Measurements from ENCODE around the gene PSRC1.

The PSRC1 gene

GRCh38 chr1:109243860-109244552, 38.9 kb downstream of the PSRC1 start:
- DNase-seq (ENCODE audit: low read depth): no peak

DNA sequence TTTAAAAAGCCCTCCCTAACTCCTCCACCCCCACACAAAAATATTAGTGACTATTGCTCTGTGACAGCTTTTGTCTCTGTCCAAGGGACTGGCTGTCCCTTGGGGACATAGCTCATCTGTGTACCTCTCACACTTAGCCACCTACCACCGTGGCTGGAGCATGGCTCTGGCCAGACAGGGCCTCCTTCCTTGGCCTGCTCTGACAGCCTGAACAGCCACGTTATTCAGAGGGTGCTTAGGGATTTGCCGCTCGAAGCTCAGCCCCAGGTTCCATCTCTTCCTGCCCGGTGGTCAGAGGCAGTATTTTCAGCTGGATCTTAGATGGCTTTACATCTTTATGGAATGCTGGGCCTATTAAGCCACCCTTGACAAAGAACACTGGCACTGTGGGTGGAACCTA, 39.7 kb downstream of the PSRC1 start:
- DNase-seq (ENCODE audit: low read depth): no peak

DNA sequence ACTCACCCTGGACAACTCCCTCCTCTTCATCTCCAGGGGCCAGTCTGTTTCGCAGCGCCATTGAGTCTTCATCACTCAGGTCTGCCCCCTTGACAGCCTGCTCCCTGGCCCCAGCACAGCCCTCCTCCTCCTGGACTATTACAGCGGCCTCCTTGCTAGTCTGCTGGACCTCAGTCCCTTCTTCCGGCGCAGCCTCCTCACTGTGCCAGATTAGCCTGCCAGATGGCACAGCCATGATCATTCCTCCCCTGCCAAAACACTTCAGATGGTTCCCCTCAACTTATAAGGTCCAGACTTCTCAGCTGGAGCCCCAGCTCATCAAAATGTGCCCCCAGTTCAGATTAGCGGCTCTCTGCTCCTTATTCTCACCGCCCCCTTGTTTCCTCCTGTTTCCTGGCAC, 40.6 kb downstream of the PSRC1 start:
- DNase-seq (ENCODE audit: low read depth): no peak

- no peak for DNase-seq (ENCODE audit: low read depth)
Observed at GRCh38 chr1:109241841-109242345, 41.1 kb downstream of the PSRC1 start.

- no peak for DNase-seq (ENCODE audit: low read depth)
Observed at GRCh38 chr1:109241344-109241743, 41.6 kb downstream of the PSRC1 start.

DNA sequence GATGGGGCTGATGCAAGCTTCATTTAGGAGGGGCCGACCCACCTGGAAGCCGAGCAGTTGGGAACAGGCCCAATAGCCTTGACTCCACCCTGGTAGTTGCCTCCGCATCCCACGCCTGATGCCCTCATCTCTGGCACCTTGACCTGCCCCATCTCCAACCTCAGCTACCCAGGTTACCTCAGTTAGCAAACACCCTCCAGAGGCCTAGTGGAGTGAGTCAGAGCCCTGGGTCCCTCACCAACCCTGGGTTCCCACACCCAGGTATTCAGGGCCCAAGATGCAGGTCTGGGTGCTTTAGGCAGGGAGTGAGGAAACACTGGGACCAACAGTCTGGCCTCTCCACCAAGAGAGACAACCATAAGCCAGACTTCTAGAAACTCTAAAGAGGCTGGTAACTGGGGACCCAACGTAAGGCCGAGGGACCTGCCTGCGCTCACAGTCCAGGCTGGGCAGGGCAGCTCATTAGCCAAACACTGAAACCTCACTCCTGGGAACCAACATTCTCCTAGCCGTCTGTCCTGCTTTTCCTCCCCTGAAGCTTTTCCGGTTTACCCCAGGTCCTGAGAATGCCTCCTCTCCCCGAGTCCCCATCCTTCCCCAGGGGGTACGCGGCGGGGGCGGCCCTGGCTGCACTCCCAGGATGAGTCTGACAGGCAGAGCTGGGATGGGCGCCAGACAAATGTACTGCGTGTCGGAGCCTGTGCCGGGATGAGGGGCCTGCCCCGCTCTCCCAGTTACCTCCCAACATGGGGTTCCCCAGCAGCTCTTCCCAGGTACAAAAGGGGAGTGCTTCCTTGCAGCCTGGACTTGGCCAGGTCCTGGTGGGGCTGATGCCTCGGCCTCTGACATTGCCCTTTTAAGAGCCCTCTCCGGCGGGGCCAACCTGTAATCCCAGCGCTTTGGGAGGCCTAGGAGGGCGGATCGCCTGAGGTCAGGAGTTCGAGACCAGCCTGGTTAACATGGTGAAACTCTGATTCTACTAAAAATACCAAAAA, 42.5 kb downstream of the PSRC1 start:
- no peak for DNase-seq (ENCODE audit: low read depth)

GRCh38 chr1:109239409-109240068, 43.4 kb downstream of the PSRC1 start:
- DNase-seq (ENCODE audit: low read depth): no peak

- DNase-seq (ENCODE audit: low read depth): no peak
Observed at GRCh38 chr1:109239047-109239408, 43.9 kb downstream of the PSRC1 start.

DNA sequence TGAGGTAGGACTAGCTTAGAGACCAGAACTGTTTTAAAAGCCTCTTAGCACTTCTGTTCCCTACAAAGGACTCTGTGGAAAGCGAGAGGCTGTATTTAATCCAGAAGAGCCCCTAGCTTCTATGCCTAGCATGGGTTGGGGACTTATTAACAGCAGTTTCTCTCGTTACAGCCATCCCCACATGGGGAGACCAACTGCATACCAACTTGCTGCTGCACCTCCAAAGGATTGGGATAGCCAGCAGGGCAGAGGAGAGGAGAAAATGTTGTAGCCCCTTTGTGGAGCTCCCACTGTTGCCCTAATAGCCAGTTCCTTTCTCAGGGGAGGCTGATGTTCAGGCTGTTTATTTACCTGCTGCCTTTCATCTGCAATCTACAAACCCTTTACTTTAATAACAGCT, 44.6 kb downstream of the PSRC1 start:
- DNase-seq (ENCODE audit: low read depth): no peak

DNA sequence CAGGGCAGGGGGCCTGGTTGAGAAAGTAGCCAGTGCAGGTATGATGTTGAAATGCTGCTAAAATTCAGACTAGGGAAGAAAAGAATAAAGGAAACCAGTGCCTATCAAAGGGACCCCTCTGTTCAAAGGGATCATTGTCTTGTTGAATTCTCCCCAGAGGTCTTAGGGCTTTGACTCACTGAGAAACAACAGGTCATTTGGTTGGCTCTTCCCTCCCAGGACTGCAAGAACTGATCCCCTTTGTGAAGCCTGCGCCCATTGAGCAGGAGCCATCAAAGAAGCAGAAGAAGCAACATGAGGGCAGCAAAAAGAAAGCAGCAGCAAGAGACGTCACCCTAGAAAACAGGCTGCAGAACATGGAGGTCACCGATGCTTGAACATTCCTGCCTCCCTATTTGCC, 45.4 kb downstream of the PSRC1 start:
- DNase-seq (ENCODE audit: low read depth): no peak

DNA sequence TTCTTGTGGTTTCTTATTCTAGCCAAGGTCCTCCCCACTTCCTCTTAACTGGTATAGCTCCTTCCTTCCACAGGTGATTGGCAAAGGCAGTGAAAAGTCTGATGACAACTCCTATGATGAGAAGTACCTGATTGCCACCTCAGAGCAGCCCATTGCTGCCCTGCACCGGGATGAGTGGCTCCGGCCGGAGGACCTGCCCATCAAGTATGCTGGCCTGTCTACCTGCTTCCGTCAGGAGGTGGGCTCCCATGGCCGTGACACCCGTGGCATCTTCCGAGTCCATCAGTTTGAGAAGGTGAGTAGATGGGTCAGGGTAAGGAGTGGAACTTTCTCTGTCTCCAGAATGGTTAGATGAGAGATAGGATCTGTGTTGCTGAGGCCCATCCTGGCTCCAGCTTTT, 47.8 kb downstream of the PSRC1 start:
- DNase-seq (ENCODE audit: low read depth): no peak

DNA sequence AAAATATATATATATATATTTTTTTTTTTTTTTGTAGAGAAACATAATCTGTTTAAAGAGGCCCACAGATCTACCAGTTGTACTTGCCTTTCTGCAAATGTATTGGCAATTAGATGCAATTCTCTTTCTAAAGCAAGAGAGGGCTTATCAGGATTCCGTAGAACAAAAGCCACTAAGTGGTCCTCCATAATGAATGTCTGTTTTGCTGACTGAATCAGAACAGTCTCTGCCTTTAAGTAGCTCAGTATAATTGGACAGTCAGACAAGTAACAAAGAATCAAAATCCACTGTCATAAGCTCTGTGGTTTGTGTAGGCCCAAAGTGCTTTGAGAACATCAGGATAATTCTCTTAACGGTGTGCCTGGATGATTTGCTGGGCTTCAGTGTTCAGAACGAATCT, 51.9 kb downstream of the PSRC1 start:
- no peak for DNase-seq (ENCODE audit: low read depth)

Data from stimulated activated CD8-positive, alpha-beta memory T cell treated with anti-CD3 and anti-CD28 coated beads, Interleukin-15, amount 100 ng/mL, for 1 hour (primary cell).